GM12878 (cell line): ENCODE data around the gene SNAP29. TPM values are rescaled to one million over a fixed set of nuclear protein-coding genes. Genes with fewer than 3 reads are reported as not detected.

ENCODE experiments used
- ATF7 ChIP-seq: fragments of 450-650 bp; IDR thresholded peaks from 2 replicates; pipeline ENCODE4 v1.6.1; 2016; ENCODE audit warnings: low read depth, mild to moderate bottlenecking
- E2F8 ChIP-seq: fragments of 450-650 bp; IDR thresholded peaks from 2 replicates; pipeline ENCODE4 v1.6.1; 2018; ENCODE audit warnings: mild to moderate bottlenecking, low read depth, moderate library complexity; ENCODE audit not compliant: partially characterized antibody
- EP300 ChIP-seq, 2 experiments: fragments of 150-350 bp in 1 of 2; IDR thresholded peaks; 2 replicates each; pipeline ENCODE4 v1.6.1; 2011 to 2012; ENCODE audit warnings: low read depth in 2 of 2, low read length in 2 of 2, borderline replicate concordance in 1 of 2, improper control_type of control experiment in 1 of 2, inconsistent platforms in 1 of 2; ENCODE audit not compliant: control insufficient read depth in 1 of 2
- GATAD2B ChIP-seq: fragments of 450-650 bp; conservative IDR thresholded peaks from 2 replicates; pipeline ENCODE4 v1.6.1; 2017; ENCODE audit warnings: low read depth, mild to moderate bottlenecking, moderate library complexity
- MEF2A ChIP-seq: IDR thresholded peaks from 2 replicates; pipeline ENCODE4 v1.6.1; 2011; ENCODE audit warnings: low read depth, mild to moderate bottlenecking, low read length, moderate library complexity; ENCODE audit not compliant: insufficient read depth
- MXI1 ChIP-seq: fragments of 150-350 bp; IDR thresholded peaks from 2 replicates; pipeline ENCODE4 v1.6.1; 2011; ENCODE audit warnings: low read depth, mild to moderate bottlenecking, inconsistent platforms, low read length, improper control_type of control experiment
- NFXL1 ChIP-seq: fragments of 450-650 bp; IDR thresholded peaks from 2 replicates; pipeline ENCODE4 v1.6.1; 2017; ENCODE audit warnings: antibody characterized with exemption, mild to moderate bottlenecking, borderline replicate concordance
- NFYB ChIP-seq: IDR thresholded peaks from 2 replicates; pipeline ENCODE4 v1.6.1; 2011; ENCODE audit warnings: low read depth, mild to moderate bottlenecking, low read length, improper control_type of control experiment, moderate library complexity; ENCODE audit not compliant: insufficient read depth
- RB1 ChIP-seq: fragments of 450-650 bp; formaldehyde crosslinking; IDR thresholded peaks from 2 replicates; pipeline ENCODE4 v1.6.1; 2017; ENCODE audit warnings: mild to moderate bottlenecking, borderline replicate concordance
- USF2 ChIP-seq: IDR thresholded peaks from 2 replicates; pipeline ENCODE4 v1.6.1; 2011; ENCODE audit warnings: low read depth, low read length, improper control_type of control experiment, borderline replicate concordance
- polyA plus RNA-seq, 11 experiments: library from polyadenylated mRNA; depleted of rRNA in 4 of 11; unstranded in 6 of 11; stranded (reverse) in 5 of 11; fragments of >200 nt; fragmentation: Nextera tagmentation in 4 of 11; fragmentation: Illumina TruSeq in 1 of 11; extraction: Ambion mirVana in 4 of 11; extraction: Trizol in 1 of 11; gene quantifications; 1 replicate in 1 of 11; 2 replicates in 10 of 11; pipeline versions ENCODE4 v1.2.1 to v1.2.3, GENCODE V29; 2011 to 2016; ENCODE audit warnings: inconsistent platforms in 2 of 11, missing spikeins in 2 of 11, low read depth in 1 of 11
- total RNA-seq, 4 experiments: library from RNA; depleted of rRNA in 3 of 4; stranded (reverse); fragments of >200 nt in 3 of 4; fragmentation: Illumina TruSeq in 1 of 4; extraction: Trizol in 1 of 4; gene quantifications; 2 replicates each; pipeline versions ENCODE4 v1.2.1 to v1.2.3, GENCODE V29; 2013 to 2021
- TF ChIP-seq, protein P1 (sequence below): fragments of 450-650 bp; IDR thresholded peaks from 2 replicates; pipeline ENCODE4 v1.6.1; 2017; ENCODE audit warnings: mild to moderate bottlenecking
- TF ChIP-seq, protein P2 (sequence below): IDR thresholded peaks from 2 replicates; pipeline ENCODE4 v1.6.1; 2012; ENCODE audit warnings: low read depth, low read length, improper control_type of control experiment
- TF ChIP-seq, protein P3 (sequence below): fragments of 450-650 bp; IDR thresholded peaks from 2 replicates; pipeline ENCODE4 v1.6.1; 2018; ENCODE audit warnings: borderline replicate concordance, mild to moderate bottlenecking; ENCODE audit not compliant: partially characterized antibody
- TF ChIP-seq, protein P4 (sequence below): IDR thresholded peaks from 2 replicates; pipeline ENCODE4 v1.6.1; 2011; ENCODE audit warnings: low read depth, mild to moderate bottlenecking, low read length, moderate library complexity, borderline replicate concordance; ENCODE audit errors: extremely low read depth

SNAP29 gene
- total and polyA plus RNA-seq, 10 of the 15 experiments (the other 5 are each of a cell fraction or from before 2014, with no cell fraction given): 4.7 to 45.7 (median 27.9) TPM

- TF ChIP-seq, protein P1, sequence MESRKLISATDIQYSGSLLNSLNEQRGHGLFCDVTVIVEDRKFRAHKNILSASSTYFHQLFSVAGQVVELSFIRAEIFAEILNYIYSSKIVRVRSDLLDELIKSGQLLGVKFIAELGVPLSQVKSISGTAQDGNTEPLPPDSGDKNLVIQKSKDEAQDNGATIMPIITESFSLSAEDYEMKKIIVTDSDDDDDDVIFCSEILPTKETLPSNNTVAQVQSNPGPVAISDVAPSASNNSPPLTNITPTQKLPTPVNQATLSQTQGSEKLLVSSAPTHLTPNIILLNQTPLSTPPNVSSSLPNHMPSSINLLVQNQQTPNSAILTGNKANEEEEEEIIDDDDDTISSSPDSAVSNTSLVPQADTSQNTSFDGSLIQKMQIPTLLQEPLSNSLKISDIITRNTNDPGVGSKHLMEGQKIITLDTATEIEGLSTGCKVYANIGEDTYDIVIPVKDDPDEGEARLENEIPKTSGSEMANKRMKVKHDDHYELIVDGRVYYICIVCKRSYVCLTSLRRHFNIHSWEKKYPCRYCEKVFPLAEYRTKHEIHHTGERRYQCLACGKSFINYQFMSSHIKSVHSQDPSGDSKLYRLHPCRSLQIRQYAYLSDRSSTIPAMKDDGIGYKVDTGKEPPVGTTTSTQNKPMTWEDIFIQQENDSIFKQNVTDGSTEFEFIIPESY: no peak; the same call in 1 of the 2 replicates
- TF ChIP-seq ATF7: peak; percentile 95
- peak in 1 of 2 experiments; percentile 10; a peak in 1 of 4 replicates for TF ChIP-seq EP300 (IDR thresholded peaks at IDR 0.05; ENCODE audit: borderline replicate concordance in 1 of 2, control insufficient read depth in 1 of 2, low read depth in 2 of 2, low read length in 2 of 2)
- TF ChIP-seq GATAD2B: peak; percentile 72; the same call in 1 of the 2 replicates
- TF ChIP-seq, protein P2, sequence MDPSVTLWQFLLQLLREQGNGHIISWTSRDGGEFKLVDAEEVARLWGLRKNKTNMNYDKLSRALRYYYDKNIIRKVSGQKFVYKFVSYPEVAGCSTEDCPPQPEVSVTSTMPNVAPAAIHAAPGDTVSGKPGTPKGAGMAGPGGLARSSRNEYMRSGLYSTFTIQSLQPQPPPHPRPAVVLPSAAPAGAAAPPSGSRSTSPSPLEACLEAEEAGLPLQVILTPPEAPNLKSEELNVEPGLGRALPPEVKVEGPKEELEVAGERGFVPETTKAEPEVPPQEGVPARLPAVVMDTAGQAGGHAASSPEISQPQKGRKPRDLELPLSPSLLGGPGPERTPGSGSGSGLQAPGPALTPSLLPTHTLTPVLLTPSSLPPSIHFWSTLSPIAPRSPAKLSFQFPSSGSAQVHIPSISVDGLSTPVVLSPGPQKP: peak; percentile 99
- TF ChIP-seq MEF2A: no peak
- 0 out of 2 replicates have a peak, but pooled peaks have one; percentile 90 for TF ChIP-seq RB1
- TF ChIP-seq, protein P3, sequence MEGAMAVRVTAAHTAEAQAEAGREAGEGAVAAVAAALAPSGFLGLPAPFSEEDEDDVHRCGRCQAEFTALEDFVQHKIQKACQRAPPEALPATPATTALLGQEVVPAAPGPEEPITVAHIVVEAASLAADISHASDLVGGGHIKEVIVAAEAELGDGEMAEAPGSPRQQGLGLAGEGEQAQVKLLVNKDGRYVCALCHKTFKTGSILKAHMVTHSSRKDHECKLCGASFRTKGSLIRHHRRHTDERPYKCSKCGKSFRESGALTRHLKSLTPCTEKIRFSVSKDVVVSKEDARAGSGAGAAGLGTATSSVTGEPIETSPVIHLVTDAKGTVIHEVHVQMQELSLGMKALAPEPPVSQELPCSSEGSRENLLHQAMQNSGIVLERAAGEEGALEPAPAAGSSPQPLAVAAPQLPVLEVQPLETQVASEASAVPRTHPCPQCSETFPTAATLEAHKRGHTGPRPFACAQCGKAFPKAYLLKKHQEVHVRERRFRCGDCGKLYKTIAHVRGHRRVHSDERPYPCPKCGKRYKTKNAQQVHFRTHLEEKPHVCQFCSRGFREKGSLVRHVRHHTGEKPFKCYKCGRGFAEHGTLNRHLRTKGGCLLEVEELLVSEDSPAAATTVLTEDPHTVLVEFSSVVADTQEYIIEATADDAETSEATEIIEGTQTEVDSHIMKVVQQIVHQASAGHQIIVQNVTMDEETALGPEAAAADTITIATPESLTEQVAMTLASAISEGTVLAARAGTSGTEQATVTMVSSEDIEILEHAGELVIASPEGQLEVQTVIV: peak; percentile 77
- no peak for TF ChIP-seq NFYB
- TF ChIP-seq, protein P4, sequence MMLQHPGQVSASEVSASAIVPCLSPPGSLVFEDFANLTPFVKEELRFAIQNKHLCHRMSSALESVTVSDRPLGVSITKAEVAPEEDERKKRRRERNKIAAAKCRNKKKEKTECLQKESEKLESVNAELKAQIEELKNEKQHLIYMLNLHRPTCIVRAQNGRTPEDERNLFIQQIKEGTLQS: peak; percentile 93
- no peak for TF ChIP-seq E2F8
- peak; percentile 74; the same call in 1 of the 2 replicates for TF ChIP-seq MXI1
- TF ChIP-seq NFXL1: peak; percentile 50; the same call in 1 of the 2 replicates
- peak; percentile 89 for TF ChIP-seq USF2
Measured at GRCh38 chr22:20858615-20859416, at the start of gene SNAP29, which contains the start of gene PI4KA (continued).
